Smooth muscle cell (in vitro differentiated cells): ENCODE data around the gene HIRA. TPM values are rescaled to one million over a fixed set of nuclear protein-coding genes. Genes with fewer than 3 reads are reported as not detected.

Experiments used
- DNase-seq: peaks from one replicate; lab custom pipeline; 2025; ENCODE audit not compliant: unreplicated experiment; lab: John Stamatoyannopoulos, UW
- H2AFZ ChIP-seq: fragments of 200-600 bp; sonication (generic); 2 replicates; pipeline ENCODE4 v1.6.0; 2016; ENCODE audit warnings: antibody characterized with exemption, low read depth, mild to moderate bottlenecking
- H3F3A ChIP-seq: fragments of 200-600 bp; sonication (generic); 2 replicates; pipeline ENCODE4 v1.6.0; 2017; ENCODE audit warnings: antibody characterized with exemption, low read depth
- H3K27ac ChIP-seq: fragments of 200-600 bp; sonication (generic); 2 replicates; pipeline ENCODE4 v1.5.1; 2016; ENCODE audit warnings: low read depth, mild to moderate bottlenecking
- H3K27me3 ChIP-seq: fragments of 200-600 bp; sonication (generic); 2 replicates; pipeline ENCODE4 v1.6.1; 2016; ENCODE audit warnings: low read depth, mild to moderate bottlenecking
- H3K36me3 ChIP-seq: fragments of 200-600 bp; sonication (generic); 2 replicates; pipeline ENCODE4 v1.5.1; 2016; ENCODE audit warnings: low read depth
- H3K4me1 ChIP-seq: fragments of 200-600 bp; sonication (generic); 2 replicates; pipeline ENCODE4 v1.5.1; 2016; ENCODE audit warnings: low read depth
- H3K4me2 ChIP-seq: fragments of 200-600 bp; sonication (generic); 2 replicates; pipeline ENCODE4 v1.6.0; 2016; ENCODE audit warnings: mild to moderate bottlenecking
- H3K4me3 ChIP-seq: fragments of 200-600 bp; sonication (generic); 2 replicates; pipeline ENCODE4 v1.5.1; 2016; ENCODE audit warnings: mild to moderate bottlenecking
- H3K79me2 ChIP-seq: fragments of 200-600 bp; sonication (generic); 2 replicates; pipeline ENCODE4 v1.6.0; 2016; ENCODE audit warnings: low read depth, mild to moderate bottlenecking
- H3K9ac ChIP-seq: fragments of 200-600 bp; sonication (generic); 2 replicates; pipeline ENCODE4 v1.6.0; 2016; ENCODE audit warnings: low read depth
- H3K9me3 ChIP-seq: fragments of 200-600 bp; sonication (generic); replicated peaks from 2 replicates; pipeline ENCODE4 v1.5.1; 2016; ENCODE audit warnings: low read depth
- H4K20me1 ChIP-seq: fragments of 200-600 bp; sonication (generic); 2 replicates; pipeline ENCODE4 v1.6.0; 2016; ENCODE audit warnings: low read depth
- WGBS: methylation state at CpG from one replicate; pipeline ENCODE4 v1.1.7; 2016; ENCODE audit warnings: low lambda C conversion rate; 5-methylcytosine and 5-hydroxymethylcytosine counted together
- polyA plus RNA-seq: library from polyadenylated mRNA; unstranded; fragments of >200 nt; fragmentation: Nextera tagmentation; extraction: Ambion mirVana; gene quantifications from 2 replicates; pipeline ENCODE4 v1.2.1, GENCODE V29; 2016
- total RNA-seq: library from RNA; depleted of rRNA; stranded (reverse); fragments of >200 nt; gene quantifications from 2 replicates; pipeline ENCODE4 v1.2.3, GENCODE V29; 2014
- TF ChIP-seq, protein P1 (sequence below): fragments of 200-600 bp; sonication (generic); IDR thresholded peaks from 2 replicates; pipeline ENCODE4 v1.5.1; 2017; ENCODE audit warnings: borderline replicate concordance, mild to moderate bottlenecking, antibody characterized with exemption; ENCODE audit not compliant: insufficient read depth, poor library complexity, severe bottlenecking

Gene HIRA
- total and polyA plus RNA-seq, 2 experiments from 2014 or later, result 7.3 to 8.7 TPM

- WGBS, result 38% methylated on average over 12 of the region's 12 CpGs
- TF ChIP-seq, protein P1, sequence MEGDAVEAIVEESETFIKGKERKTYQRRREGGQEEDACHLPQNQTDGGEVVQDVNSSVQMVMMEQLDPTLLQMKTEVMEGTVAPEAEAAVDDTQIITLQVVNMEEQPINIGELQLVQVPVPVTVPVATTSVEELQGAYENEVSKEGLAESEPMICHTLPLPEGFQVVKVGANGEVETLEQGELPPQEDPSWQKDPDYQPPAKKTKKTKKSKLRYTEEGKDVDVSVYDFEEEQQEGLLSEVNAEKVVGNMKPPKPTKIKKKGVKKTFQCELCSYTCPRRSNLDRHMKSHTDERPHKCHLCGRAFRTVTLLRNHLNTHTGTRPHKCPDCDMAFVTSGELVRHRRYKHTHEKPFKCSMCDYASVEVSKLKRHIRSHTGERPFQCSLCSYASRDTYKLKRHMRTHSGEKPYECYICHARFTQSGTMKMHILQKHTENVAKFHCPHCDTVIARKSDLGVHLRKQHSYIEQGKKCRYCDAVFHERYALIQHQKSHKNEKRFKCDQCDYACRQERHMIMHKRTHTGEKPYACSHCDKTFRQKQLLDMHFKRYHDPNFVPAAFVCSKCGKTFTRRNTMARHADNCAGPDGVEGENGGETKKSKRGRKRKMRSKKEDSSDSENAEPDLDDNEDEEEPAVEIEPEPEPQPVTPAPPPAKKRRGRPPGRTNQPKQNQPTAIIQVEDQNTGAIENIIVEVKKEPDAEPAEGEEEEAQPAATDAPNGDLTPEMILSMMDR, result no peak
- no peak for DNase-seq
Measured at GRCh38 chr22:19429950-19430889, 1.3 kb downstream of the HIRA start.

DNA sequence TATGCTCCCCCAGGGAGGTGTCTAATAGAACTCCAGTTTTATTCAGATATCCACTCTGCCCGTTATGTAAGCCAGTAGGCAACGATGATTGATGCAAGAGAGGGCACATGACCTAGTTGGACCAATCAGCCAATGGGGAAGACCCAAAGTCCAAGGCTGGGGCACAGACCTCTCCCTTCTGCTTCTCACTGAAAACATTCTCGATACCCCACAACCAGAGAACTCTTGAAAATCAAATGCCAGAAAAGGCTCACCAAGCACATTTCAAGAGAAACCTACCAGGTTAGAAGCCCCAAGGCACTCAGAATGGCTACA lies 7.4 kb downstream of the HIRA start:
- Histone ChIP-seq H4K20me1 (peaks cover 95% of the 10 kb centered on the region), H3K9me3 (no peaks in the 10 kb centered on the region), H3K79me2 (peaks cover 93% of the 10 kb centered on the region), H3K36me3 (no peaks in the 10 kb centered on the region), H3K4me2 (no peak overlapping the region), H3K9ac (no peak overlapping the region), H2AFZ (no peak overlapping the region), H3K27ac (peak overlapping the region; percentile 76), H3F3A (peaks cover 13% of the 10 kb centered on the region), H3K27me3 (no peaks in the 10 kb centered on the region), H3K4me3 (no peak overlapping the region), H3K4me1 (peaks cover 7% of the 10 kb centered on the region)
- TF ChIP-seq, protein P1, result no peak
- DNase-seq, result no peak
- 94% methylated on average over 3 of the region's 3 CpGs for WGBS

More at GRCh38 chr22:19429950-19430889, 1.3 kb downstream of the HIRA start:
- H3K9me3 ChIP-seq, result no peaks in the 10 kb centered on the region
- peaks cover 11% of the 10 kb centered on the region for H3K4me1 ChIP-seq
- H3K36me3 ChIP-seq, result no peaks in the 10 kb centered on the region
- H4K20me1 ChIP-seq, result peaks cover 39% of the 10 kb centered on the region
- H3K4me3 ChIP-seq, result peak overlapping the region; percentile 84
- peaks cover 4% of the 10 kb centered on the region for H3F3A ChIP-seq
- peak overlapping the region; percentile 88 for H3K9ac ChIP-seq
- H3K4me2 ChIP-seq, result peak overlapping the region; percentile 99
- H3K27me3 ChIP-seq, result no peaks in the 10 kb centered on the region
- H2AFZ ChIP-seq, result peak overlapping the region; percentile 46
- H3K27ac ChIP-seq, result peak overlapping the region; percentile 67
- peaks cover 73% of the 10 kb centered on the region for H3K79me2 ChIP-seq

GRCh38 chr22:19422440-19423301 lies 8.9 kb downstream of the HIRA start:
- DNase-seq, result no peak
- 60% methylated on average over 11 of the region's 11 CpGs for WGBS

More at GRCh38 chr22:19422440-19423301, 8.9 kb downstream of the HIRA start:
- H3K4me1 ChIP-seq, result peaks cover 7% of the 10 kb centered on the region
- peak overlapping the region; percentile 17 for H3K4me2 ChIP-seq
- peak overlapping the region; percentile 32 for H3K9ac ChIP-seq
- no peak overlapping the region for H2AFZ ChIP-seq
- no peaks in the 10 kb centered on the region for H3K9me3 ChIP-seq
- TF ChIP-seq, protein P1, result no peak
- H3F3A ChIP-seq, result peaks cover 13% of the 10 kb centered on the region
- peaks cover 95% of the 10 kb centered on the region for H4K20me1 ChIP-seq
- H3K4me3 ChIP-seq, result no peak overlapping the region
- peaks cover 93% of the 10 kb centered on the region for H3K79me2 ChIP-seq
- H3K27ac ChIP-seq, result peak overlapping the region; percentile 76
- no peaks in the 10 kb centered on the region for H3K36me3 ChIP-seq
- H3K27me3 ChIP-seq, result no peaks in the 10 kb centered on the region
